Measurements from ENCODE around the gene KLF3.

Gene KLF3

GRCh38 chr4:38664706-38665401 lies 855 bp downstream of the KLF3 start:
- Histone ChIP-seq H3K4me1 (ENCODE audit: control insufficient read depth, insufficient read depth, low read depth, low read length) (peaks cover 7% of the 10 kb centered on the region), H3K4me2 (ENCODE audit: low read length, poor library complexity, severe bottlenecking) (peak overlapping the region; percentile 61), H3K36me3 (ENCODE audit: control insufficient read depth in 1 of 2, insufficient read depth in 2 of 2, low read depth in 1 of 2, low read length in 2 of 2) (no peaks in the 10 kb centered on the region), H3K9ac (ENCODE audit: low read length) (peak overlapping the region; percentile 93), H3K27ac (ENCODE audit: low read length, poor library complexity, severe bottlenecking) (peak overlapping the region; percentile 91), H3K4me3 (ENCODE audit: insufficient read depth in 1 of 2, low read depth in 1 of 2, low read length in 2 of 2) (peak overlapping the region; percentile 86 to 92), H2BK120ac (ENCODE audit: low read depth, low read length) (peak overlapping the region; percentile 96), H3K14ac (ENCODE audit: low read length in 2 of 2) (peak overlapping the region; percentile 86 to 96), H3K27me3 (ENCODE audit: control insufficient read depth in 1 of 2, insufficient read depth in 1 of 2, low read length in 2 of 2) (no peaks in the 10 kb centered on the region), H2BK15ac (ENCODE audit: low read depth, poor library complexity, severe bottlenecking) (peak overlapping the region; percentile 97), H3K9me3 (ENCODE audit: control insufficient read depth, low read length) (no peaks in the 10 kb centered on the region), H3K79me1 (replicated peaks; ENCODE audit: low read length, poor library complexity, severe bottlenecking) (peaks cover 4% of the 10 kb centered on the region), H2AFZ (ENCODE audit: low read depth, low read length) (no peak overlapping the region), H4K91ac (ENCODE audit: low read length) (peak overlapping the region; percentile 52), H2BK5ac (ENCODE audit: low read depth, low read length, poor library complexity, severe bottlenecking) (peak overlapping the region; percentile 91), H4K8ac (ENCODE audit: low read length) (peak overlapping the region; percentile 85), H2BK12ac (ENCODE audit: low read length in 2 of 2) (peak overlapping the region in 1 of 2 experiments; percentile 89), H3K23ac (ENCODE audit: low read length in 2 of 2) (peak overlapping the region; percentile 90 to 95), H3K4ac (ENCODE audit: low read depth in 1 of 2, low read length in 2 of 2) (peak overlapping the region in 1 of 2 experiments; percentile 98), H2AK5ac (ENCODE audit: low read length, severe bottlenecking) (peak overlapping the region; percentile 82), H3K18ac (ENCODE audit: low read depth in 1 of 2, low read length in 2 of 2) (peak overlapping the region; percentile 94 to 99)
- WGBS, result under 1% methylated on average over 35 of the region's 53 CpGs
- DNase-seq, result peak; percentile 73

DNA sequence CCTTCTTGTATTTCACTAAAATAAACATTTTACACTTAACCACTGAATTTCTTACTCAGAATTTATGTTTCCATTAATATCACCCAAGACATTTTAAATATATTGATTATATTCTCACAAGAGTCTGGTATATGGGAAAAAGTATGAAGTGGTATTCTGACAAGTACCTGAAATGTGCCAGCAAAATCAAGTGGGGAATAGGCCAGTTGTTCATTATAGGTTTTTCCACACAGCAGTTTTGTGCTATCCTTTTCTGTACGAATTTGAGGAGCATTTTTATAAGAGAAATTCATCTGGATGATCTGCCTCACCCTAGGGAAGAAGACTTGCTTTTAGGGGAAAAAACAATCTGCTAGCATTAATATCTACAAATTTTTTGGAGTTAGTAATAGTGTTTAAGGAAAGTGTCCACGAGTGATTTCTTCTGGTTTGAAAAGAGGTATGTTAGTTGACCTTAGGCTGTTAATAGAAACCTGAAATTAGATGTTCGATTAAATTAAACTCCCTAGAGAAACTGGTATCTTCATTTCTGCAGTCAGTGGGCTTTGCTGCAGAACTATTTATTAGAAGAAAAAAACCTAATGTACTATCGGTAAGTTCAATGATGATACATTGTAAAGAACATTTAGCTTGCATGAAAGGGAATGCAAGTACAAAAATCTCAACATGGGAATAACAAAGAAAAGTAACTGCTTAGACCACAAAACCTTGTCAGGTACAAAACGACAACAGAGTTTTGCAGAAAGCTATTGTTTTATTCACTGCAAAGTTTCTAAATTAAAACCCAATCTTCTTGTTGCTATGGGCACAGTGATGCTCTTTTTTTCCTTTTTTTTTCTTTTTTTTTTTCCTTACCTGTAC lies 1.8 kb downstream of the KLF3 start:
- Histone ChIP-seq H3K18ac (ENCODE audit: low read depth in 1 of 2, low read length in 2 of 2) (no peak overlapping the region), H2BK5ac (ENCODE audit: low read depth, low read length, poor library complexity, severe bottlenecking) (no peak overlapping the region), H2AFZ (ENCODE audit: low read depth, low read length) (no peak overlapping the region), H3K4ac (ENCODE audit: low read depth in 1 of 2, low read length in 2 of 2) (no peak overlapping the region), H3K27me3 (ENCODE audit: control insufficient read depth in 1 of 2, insufficient read depth in 1 of 2, low read length in 2 of 2) (no peaks in the 10 kb centered on the region), H4K91ac (ENCODE audit: low read length) (no peak overlapping the region), H3K79me1 (replicated peaks; ENCODE audit: low read length, poor library complexity, severe bottlenecking) (peaks cover 4% of the 10 kb centered on the region), H3K4me3 (ENCODE audit: insufficient read depth in 1 of 2, low read depth in 1 of 2, low read length in 2 of 2) (peak overlapping the region in 1 of 2 experiments; percentile 86), H4K8ac (ENCODE audit: low read length) (no peak overlapping the region), H3K4me1 (ENCODE audit: control insufficient read depth, insufficient read depth, low read depth, low read length) (peaks cover 10% of the 10 kb centered on the region), H3K9ac (ENCODE audit: low read length) (peak overlapping the region; percentile 93), H3K14ac (ENCODE audit: low read length in 2 of 2) (no peak overlapping the region), H2AK5ac (ENCODE audit: low read length, severe bottlenecking) (no peak overlapping the region), H3K4me2 (ENCODE audit: low read length, poor library complexity, severe bottlenecking) (peak overlapping the region; percentile 65), H3K23ac (ENCODE audit: low read length in 2 of 2) (no peak overlapping the region), H3K9me3 (ENCODE audit: control insufficient read depth, low read length) (no peaks in the 10 kb centered on the region), H2BK15ac (ENCODE audit: low read depth, poor library complexity, severe bottlenecking) (no peak overlapping the region), H3K27ac (ENCODE audit: low read length, poor library complexity, severe bottlenecking) (peak overlapping the region; percentile 98), H2BK120ac (ENCODE audit: low read depth, low read length) (no peak overlapping the region), H2BK12ac (ENCODE audit: low read length in 2 of 2) (no peak overlapping the region), H3K36me3 (ENCODE audit: control insufficient read depth in 1 of 2, insufficient read depth in 2 of 2, low read depth in 1 of 2, low read length in 2 of 2) (no peaks in the 10 kb centered on the region)
- peak; percentile 21 for DNase-seq
- 33% methylated on average over 3 of the region's 5 CpGs for WGBS

DNA sequence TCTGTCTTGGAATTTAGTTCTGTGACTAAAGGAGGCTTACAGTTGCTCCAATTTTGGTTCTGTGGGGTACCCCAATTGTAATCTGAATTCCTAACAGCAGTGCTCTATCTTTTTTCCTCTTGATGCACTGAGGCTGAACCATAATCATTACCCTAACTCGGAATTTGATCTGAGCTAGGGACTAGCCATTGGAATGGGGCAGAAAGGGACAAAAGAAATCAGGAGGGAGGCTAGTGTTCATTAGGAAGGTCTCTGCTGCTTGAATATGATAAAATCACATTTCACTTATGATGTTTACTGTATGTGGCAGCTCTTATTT lies 2.7 kb downstream of the KLF3 start:
- H3K18ac ChIP-seq (ENCODE audit: low read depth in 1 of 2, low read length in 2 of 2), result peak overlapping the region; percentile 5 to 88
- peak overlapping the region; percentile 59 for H3K4me2 ChIP-seq (ENCODE audit: low read length, poor library complexity, severe bottlenecking)
- H4K91ac ChIP-seq (ENCODE audit: low read length), result no peak overlapping the region
- H3K23ac ChIP-seq (ENCODE audit: low read length in 2 of 2), result no peak overlapping the region
- H3K79me1 ChIP-seq (replicated peaks; ENCODE audit: low read length, poor library complexity, severe bottlenecking), result peaks cover 3% of the 10 kb centered on the region
- H2BK120ac ChIP-seq (ENCODE audit: low read depth, low read length), result no peak overlapping the region
- peak overlapping the region; percentile 66 for H2AK5ac ChIP-seq (ENCODE audit: low read length, severe bottlenecking)
- H2AFZ ChIP-seq (ENCODE audit: low read depth, low read length), result no peak overlapping the region
- H3K36me3 ChIP-seq (ENCODE audit: control insufficient read depth in 1 of 2, insufficient read depth in 2 of 2, low read depth in 1 of 2, low read length in 2 of 2), result peaks cover 0 to 3% of the 10 kb centered on the region in 2 experiments
- H3K4ac ChIP-seq (ENCODE audit: low read depth in 1 of 2, low read length in 2 of 2), result no peak overlapping the region
- H3K9ac ChIP-seq (ENCODE audit: low read length), result peak overlapping the region; percentile 93
- H3K9me3 ChIP-seq (ENCODE audit: control insufficient read depth, low read length), result no peaks in the 10 kb centered on the region
- peak overlapping the region in 1 of 2 experiments; percentile 86 for H3K4me3 ChIP-seq (ENCODE audit: insufficient read depth in 1 of 2, low read depth in 1 of 2, low read length in 2 of 2)
- peak overlapping the region; percentile 98 for H3K27ac ChIP-seq (ENCODE audit: low read length, poor library complexity, severe bottlenecking)
- H3K27me3 ChIP-seq (ENCODE audit: control insufficient read depth in 1 of 2, insufficient read depth in 1 of 2, low read length in 2 of 2), result no peaks in the 10 kb centered on the region
- peak overlapping the region; percentile 83 for H2BK5ac ChIP-seq (ENCODE audit: low read depth, low read length, poor library complexity, severe bottlenecking)
- no peak overlapping the region for H3K14ac ChIP-seq (ENCODE audit: low read length in 2 of 2)
- H2BK15ac ChIP-seq (ENCODE audit: low read depth, poor library complexity, severe bottlenecking), result no peak overlapping the region
- no CpG with 5 or more reads among the region's 1 CpG for WGBS
- H2BK12ac ChIP-seq (ENCODE audit: low read length in 2 of 2), result peak overlapping the region in 1 of 2 experiments; percentile 49
- DNase-seq, result no peak
- H3K4me1 ChIP-seq (ENCODE audit: control insufficient read depth, insufficient read depth, low read depth, low read length), result peaks cover 17% of the 10 kb centered on the region
- no peak overlapping the region for H4K8ac ChIP-seq (ENCODE audit: low read length)

Measured in mesenchymal stem cell (in vitro differentiated cells and primary cell).